SK-N-DZ (cell line): Measurements from ENCODE around the gene TLR5. TPM values are rescaled to one million over a fixed set of nuclear protein-coding genes. Genes with fewer than 3 reads are reported as not detected.
"Not testable (repeated sequence)": the region's sequence is repeated elsewhere in the genome, so short reads cannot be mapped to it uniquely, and the experiment has no call there.

Experiments used
- DNase-seq: peaks from one replicate; pipeline ENCODE4 v3.0.0-alpha.2; 2015; ENCODE audit warnings: low spot score
- polyA plus RNA-seq, 2 experiments: library from polyadenylated mRNA; depleted of rRNA; stranded (reverse); fragments of >200 nt; gene quantifications; 2 replicates each; pipeline ENCODE4 v1.2.3, GENCODE V29; 2014

Gene TLR5, protein sequence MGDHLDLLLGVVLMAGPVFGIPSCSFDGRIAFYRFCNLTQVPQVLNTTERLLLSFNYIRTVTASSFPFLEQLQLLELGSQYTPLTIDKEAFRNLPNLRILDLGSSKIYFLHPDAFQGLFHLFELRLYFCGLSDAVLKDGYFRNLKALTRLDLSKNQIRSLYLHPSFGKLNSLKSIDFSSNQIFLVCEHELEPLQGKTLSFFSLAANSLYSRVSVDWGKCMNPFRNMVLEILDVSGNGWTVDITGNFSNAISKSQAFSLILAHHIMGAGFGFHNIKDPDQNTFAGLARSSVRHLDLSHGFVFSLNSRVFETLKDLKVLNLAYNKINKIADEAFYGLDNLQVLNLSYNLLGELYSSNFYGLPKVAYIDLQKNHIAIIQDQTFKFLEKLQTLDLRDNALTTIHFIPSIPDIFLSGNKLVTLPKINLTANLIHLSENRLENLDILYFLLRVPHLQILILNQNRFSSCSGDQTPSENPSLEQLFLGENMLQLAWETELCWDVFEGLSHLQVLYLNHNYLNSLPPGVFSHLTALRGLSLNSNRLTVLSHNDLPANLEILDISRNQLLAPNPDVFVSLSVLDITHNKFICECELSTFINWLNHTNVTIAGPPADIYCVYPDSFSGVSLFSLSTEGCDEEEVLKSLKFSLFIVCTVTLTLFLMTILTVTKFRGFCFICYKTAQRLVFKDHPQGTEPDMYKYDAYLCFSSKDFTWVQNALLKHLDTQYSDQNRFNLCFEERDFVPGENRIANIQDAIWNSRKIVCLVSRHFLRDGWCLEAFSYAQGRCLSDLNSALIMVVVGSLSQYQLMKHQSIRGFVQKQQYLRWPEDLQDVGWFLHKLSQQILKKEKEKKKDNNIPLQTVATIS
- not detected in 2 replicates for polyA plus RNA-seq (2014; cell fraction: cytosol; rRNA removed)
- polyA plus RNA-seq (2014; cell fraction: nucleus; rRNA removed), result not detected in 2 replicates

- peak; percentile 75 for DNase-seq
Observed at GRCh38 chr1:223142795-223143536, at the start of gene TLR5. Gene TLR5, minus strand, starts transcription at chr1:223143248. Its CDS starts 30,217 bp downstream, at chr1:223113031.

DNA sequence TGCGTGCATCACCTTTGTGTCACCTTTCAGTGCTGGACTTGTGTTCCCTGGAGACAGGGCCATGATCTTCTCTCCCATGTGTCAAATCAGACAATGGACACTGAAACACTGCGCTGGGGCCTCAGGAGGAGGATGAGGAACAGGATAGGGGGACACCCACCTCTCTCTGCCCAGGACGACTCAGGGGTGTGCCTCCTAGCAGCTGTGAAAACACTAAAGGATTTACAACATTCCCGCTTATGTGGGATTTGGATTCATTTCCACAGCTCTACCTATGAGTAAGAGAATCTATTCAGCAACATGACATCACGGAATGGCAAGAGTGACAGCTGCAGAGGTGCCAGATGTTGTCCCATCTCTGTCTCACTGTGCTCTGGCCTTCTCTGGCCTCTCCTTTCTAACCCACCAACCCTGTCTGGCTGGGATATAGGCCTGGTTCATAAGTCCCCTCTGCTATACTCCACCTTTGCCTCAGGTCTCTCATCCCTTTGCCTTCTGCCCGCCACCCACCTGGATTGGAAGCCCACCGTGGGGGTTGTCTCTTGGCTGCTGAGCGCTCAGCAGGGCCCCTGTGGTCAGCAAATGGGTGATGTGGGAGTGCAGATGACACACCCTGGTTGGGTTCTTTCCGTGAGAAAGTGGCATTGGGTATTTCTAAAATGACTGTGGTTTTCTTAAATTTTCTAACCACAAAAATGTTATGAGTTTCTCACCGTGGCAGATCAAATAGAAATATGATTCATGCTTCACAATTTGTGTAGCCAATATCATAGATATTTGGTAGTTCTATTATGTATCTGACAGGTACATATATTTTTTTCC is 47.1 kb upstream of the TLR5 start:
- DNase-seq, result no peak

GRCh38 chr1:223189525-223189902 is 46.5 kb upstream of the TLR5 start:
- DNase-seq, result no peak

GRCh38 chr1:223188618-223189356 is 45.7 kb upstream of the TLR5 start:
- no peak for DNase-seq

- DNase-seq, result no peak
Observed at GRCh38 chr1:223186800-223187199, 43.8 kb upstream of the TLR5 start.

DNA sequence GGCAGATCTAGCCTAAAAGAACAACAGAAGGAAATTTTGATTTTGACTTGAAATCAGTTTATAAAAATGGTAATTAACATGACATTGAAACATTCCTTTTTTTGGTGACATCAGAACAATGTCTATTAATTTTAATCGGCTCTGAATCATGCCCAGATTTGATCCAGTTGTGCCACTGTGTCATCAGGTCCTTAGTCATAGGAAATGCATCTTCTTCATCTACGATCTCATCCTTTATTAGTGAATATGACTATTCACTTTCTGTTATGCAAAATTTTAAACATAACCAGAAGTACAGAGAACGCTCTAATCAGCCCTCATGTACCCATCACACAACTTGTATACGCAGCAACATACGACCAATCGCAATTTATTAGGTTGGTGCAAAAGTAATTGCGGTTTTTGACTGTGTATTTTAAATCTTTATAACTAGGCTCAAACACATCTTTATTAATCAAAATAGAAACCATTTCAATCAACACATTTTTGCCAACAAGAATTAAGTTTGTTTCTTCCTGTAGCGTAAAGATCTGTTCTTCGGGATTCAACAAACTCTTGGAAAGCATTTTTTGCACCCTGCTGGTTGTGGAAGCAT is 40.3 kb upstream of the TLR5 start:
- no peak for DNase-seq

GRCh38 chr1:223180731-223181321 is 37.8 kb upstream of the TLR5 start:
- DNase-seq, result no peak

DNA sequence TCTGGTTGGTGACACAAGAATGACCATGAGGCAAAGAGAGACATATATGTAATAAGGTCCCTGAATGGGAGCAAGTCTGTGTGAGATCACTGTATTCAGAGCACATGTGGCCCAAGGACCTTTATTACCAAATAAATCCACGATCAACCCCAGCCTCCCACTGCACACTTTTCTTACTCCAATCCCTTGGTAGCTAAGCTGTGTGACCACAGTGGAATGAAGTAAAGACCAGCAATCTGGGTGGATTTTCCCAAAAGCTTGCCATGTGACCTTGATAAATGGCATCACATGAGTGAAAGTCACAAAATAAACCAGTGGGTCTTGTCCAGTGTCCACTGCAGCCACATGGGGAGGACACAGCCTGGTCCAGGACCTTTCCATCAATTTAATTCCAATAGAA is 36.7 kb upstream of the TLR5 start:
- no peak for DNase-seq

GRCh38 chr1:223179280-223179679 is 36.2 kb upstream of the TLR5 start:
- no peak for DNase-seq

GRCh38 chr1:223177681-223178080 is 34.6 kb upstream of the TLR5 start:
- DNase-seq, result no peak

DNA sequence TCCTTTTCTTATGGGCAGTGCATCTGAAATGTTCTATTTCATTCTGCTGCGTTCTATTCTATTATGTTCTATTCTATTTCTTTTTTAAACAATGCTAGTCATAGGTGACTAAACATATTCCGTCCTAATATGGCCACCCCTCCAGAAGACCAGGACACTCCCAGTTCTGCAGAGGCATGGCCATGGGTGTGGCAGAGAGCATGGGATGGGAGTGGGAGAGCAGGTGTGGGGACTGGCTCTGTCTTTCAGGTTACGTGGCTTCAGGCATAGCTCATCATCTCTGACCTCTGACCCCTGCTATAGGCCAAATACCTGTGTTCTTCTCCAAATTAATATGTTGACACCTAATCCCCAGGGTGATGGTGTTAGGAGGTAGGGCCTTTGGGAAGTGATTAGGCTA is 33.4 kb upstream of the TLR5 start:
- no peak for DNase-seq

DNA sequence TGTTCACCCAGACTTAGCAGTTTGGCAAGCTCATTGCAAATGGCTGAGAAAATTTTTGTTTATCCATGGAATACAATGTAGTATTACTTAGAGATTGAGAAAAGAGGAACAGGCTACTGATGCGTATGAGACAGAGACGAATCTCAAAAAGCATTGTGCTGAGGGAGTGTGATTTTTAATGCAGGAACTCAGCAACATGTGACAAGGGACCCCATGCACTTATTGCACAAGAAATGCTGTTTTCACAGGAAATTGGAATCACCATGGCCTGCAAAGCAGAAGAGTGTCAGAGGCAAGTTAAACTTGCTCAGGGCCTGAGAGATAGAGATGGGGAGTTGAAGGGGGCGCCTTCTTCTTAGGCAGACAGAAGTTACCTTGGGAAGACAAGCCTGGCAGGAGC is 32.6 kb upstream of the TLR5 start:
- DNase-seq, result no peak

GRCh38 chr1:223175032-223175431 is 32.0 kb upstream of the TLR5 start:
- DNase-seq, result peak; percentile 12

DNA sequence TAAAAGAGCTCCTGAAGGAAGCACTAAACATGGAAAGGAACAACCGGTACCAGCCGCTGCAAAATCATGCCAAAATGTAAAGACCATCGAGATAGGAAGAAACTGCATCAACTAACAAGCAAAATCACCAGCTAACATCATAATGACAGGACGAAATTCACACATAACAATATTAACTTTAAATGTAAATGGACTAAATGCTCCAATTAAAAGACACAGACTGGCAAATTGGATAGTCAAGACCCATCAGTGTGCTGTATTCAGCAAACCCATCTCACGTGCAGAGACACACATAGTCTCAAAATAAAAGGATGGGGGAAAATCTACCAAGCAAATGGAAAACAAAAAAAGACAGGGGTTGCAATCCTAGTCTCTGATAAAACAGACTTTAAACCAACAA is 26.4 kb upstream of the TLR5 start:
- not testable (repeated sequence) for DNase-seq

- DNase-seq, result no peak
Observed at GRCh38 chr1:223161321-223161720, 18.3 kb upstream of the TLR5 start.

DNA sequence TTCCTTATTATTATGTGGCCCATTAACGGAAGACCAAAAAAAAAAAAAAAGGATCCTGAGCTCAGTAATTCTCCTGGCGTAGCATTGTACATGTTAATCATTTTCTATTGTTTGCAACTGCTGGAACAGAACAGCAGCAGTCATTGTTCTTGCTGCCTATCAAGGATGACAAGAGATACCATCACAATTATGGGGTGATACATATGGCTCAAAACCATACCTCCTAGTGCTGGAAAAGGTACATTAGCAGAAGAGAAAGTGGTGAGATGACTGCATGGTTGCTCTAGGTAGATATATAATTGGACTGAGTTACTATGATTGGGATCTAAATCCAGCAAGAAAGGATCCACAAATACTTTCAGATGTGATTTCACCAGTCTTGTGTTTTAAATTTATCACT is 13.3 kb upstream of the TLR5 start:
- DNase-seq, result no peak

GRCh38 chr1:223155153-223155552 is 12.1 kb upstream of the TLR5 start:
- DNase-seq, result no peak

GRCh38 chr1:223153177-223154119 is 10.4 kb upstream of the TLR5 start:
- DNase-seq, result no peak
